Measurements from ENCODE around the gene DAZAP2.

DAZAP2 gene

GRCh38 chr12:51238037-51238509, 553 bp upstream of the DAZAP2 start:
- Histone ChIP-seq H3K79me1 (ENCODE audit: low read length) (peaks cover 2% of the 10 kb centered on the region), H3K36me3 (ENCODE audit: control insufficient read depth, insufficient read depth, low read length) (peaks cover 6% of the 10 kb centered on the region), H3K4me1 (ENCODE audit: control insufficient read depth, low read depth, low read length) (peaks cover 2% of the 10 kb centered on the region), H4K5ac (ENCODE audit: low read length) (peak overlapping the region; percentile 44), H3K27me3 (ENCODE audit: insufficient read depth, low read length, poor library complexity) (no peaks in the 10 kb centered on the region), H3K4ac (ENCODE audit: low read depth, low read length) (peak overlapping the region; percentile 58), H2BK15ac (replicated peaks; ENCODE audit: low read depth) (no peak overlapping the region), H3K79me2 (ENCODE audit: control insufficient read depth, insufficient read depth, low read length) (peaks cover 7% of the 10 kb centered on the region), H2BK5ac (ENCODE audit: low read length) (peak overlapping the region; percentile 18), H2AK5ac (ENCODE audit: low read length) (no peak overlapping the region), H3K23ac (ENCODE audit: low read length) (no peak overlapping the region), H2BK120ac (ENCODE audit: low read depth, low read length) (no peak overlapping the region), H4K8ac (ENCODE audit: low read depth, low read length) (no peak overlapping the region), H3K56ac (ENCODE audit: low read length) (peak overlapping the region; percentile 95), H3K18ac (ENCODE audit: low read length) (peak overlapping the region; percentile 64), H3K27ac (ENCODE audit: low read depth, low read length) (peak overlapping the region; percentile 80), H3K4me3 (ENCODE audit: low read length) (peak overlapping the region; percentile 67), H3K9ac (ENCODE audit: low read length) (peak overlapping the region; percentile 86), H3K4me2 (ENCODE audit: low read length) (peak overlapping the region; percentile 99)
- WGBS (ENCODE audit: extremely low coverage, insufficient coverage, low lambda C conversion rate): no CpG with 5 or more reads among the region's 10 CpGs
- DNase-seq: no peak

GRCh38 chr12:51240971-51241370, 2.3 kb downstream of the DAZAP2 start:
- H3K79me2 ChIP-seq (ENCODE audit: control insufficient read depth, insufficient read depth, low read length): peaks cover 7% of the 10 kb centered on the region
- no peaks in the 10 kb centered on the region for H3K27me3 ChIP-seq (ENCODE audit: insufficient read depth, low read length, poor library complexity)
- H4K5ac ChIP-seq (ENCODE audit: low read length): no peak overlapping the region
- H3K56ac ChIP-seq (ENCODE audit: low read length): no peak overlapping the region
- peaks cover 2% of the 10 kb centered on the region for H3K79me1 ChIP-seq (ENCODE audit: low read length)
- no peak overlapping the region for H3K18ac ChIP-seq (ENCODE audit: low read length)
- H2AK5ac ChIP-seq (ENCODE audit: low read length): no peak overlapping the region
- H4K8ac ChIP-seq (ENCODE audit: low read depth, low read length): no peak overlapping the region
- peaks cover 6% of the 10 kb centered on the region for H3K36me3 ChIP-seq (ENCODE audit: control insufficient read depth, insufficient read depth, low read length)
- no peak overlapping the region for H2BK15ac ChIP-seq (replicated peaks; ENCODE audit: low read depth)
- no CpG with 5 or more reads among the region's 2 CpGs for WGBS (ENCODE audit: extremely low coverage, insufficient coverage, low lambda C conversion rate)
- no peak overlapping the region for H3K4me2 ChIP-seq (ENCODE audit: low read length)
- H3K4ac ChIP-seq (ENCODE audit: low read depth, low read length): no peak overlapping the region
- no peak overlapping the region for H3K4me3 ChIP-seq (ENCODE audit: low read length)
- no peak overlapping the region for H2BK5ac ChIP-seq (ENCODE audit: low read length)
- H3K27ac ChIP-seq (ENCODE audit: low read depth, low read length): no peak overlapping the region
- H3K4me1 ChIP-seq (ENCODE audit: control insufficient read depth, low read depth, low read length): peaks cover 3% of the 10 kb centered on the region
- no peak overlapping the region for H2BK120ac ChIP-seq (ENCODE audit: low read depth, low read length)
- H3K23ac ChIP-seq (ENCODE audit: low read length): no peak overlapping the region
- no peak for DNase-seq
- H3K9ac ChIP-seq (ENCODE audit: low read length): no peak overlapping the region

GRCh38 chr12:51242120-51242519, 3.5 kb downstream of the DAZAP2 start:
- H3K56ac ChIP-seq (ENCODE audit: low read length): no peak overlapping the region
- no peak overlapping the region for H2BK5ac ChIP-seq (ENCODE audit: low read length)
- H3K79me1 ChIP-seq (ENCODE audit: low read length): peaks cover 2% of the 10 kb centered on the region
- no peak overlapping the region for H3K27ac ChIP-seq (ENCODE audit: low read depth, low read length)
- WGBS (ENCODE audit: extremely low coverage, insufficient coverage, low lambda C conversion rate): no CpG with 5 or more reads among the region's 7 CpGs
- H3K36me3 ChIP-seq (ENCODE audit: control insufficient read depth, insufficient read depth, low read length): peaks cover 6% of the 10 kb centered on the region
- no peak for DNase-seq
- H3K23ac ChIP-seq (ENCODE audit: low read length): no peak overlapping the region
- H3K79me2 ChIP-seq (ENCODE audit: control insufficient read depth, insufficient read depth, low read length): peaks cover 7% of the 10 kb centered on the region
- no peaks in the 10 kb centered on the region for H3K27me3 ChIP-seq (ENCODE audit: insufficient read depth, low read length, poor library complexity)
- H2BK15ac ChIP-seq (replicated peaks; ENCODE audit: low read depth): no peak overlapping the region
- no peak overlapping the region for H3K18ac ChIP-seq (ENCODE audit: low read length)
- H3K4ac ChIP-seq (ENCODE audit: low read depth, low read length): no peak overlapping the region
- no peak overlapping the region for H4K8ac ChIP-seq (ENCODE audit: low read depth, low read length)
- peaks cover 6% of the 10 kb centered on the region for H3K4me1 ChIP-seq (ENCODE audit: control insufficient read depth, low read depth, low read length)
- no peak overlapping the region for H4K5ac ChIP-seq (ENCODE audit: low read length)
- no peak overlapping the region for H2BK120ac ChIP-seq (ENCODE audit: low read depth, low read length)
- H3K4me2 ChIP-seq (ENCODE audit: low read length): no peak overlapping the region
- no peak overlapping the region for H3K4me3 ChIP-seq (ENCODE audit: low read length)
- no peak overlapping the region for H2AK5ac ChIP-seq (ENCODE audit: low read length)
- H3K9ac ChIP-seq (ENCODE audit: low read length): no peak overlapping the region

- Histone ChIP-seq H4K5ac (ENCODE audit: low read length) (no peak overlapping the region), H3K27me3 (ENCODE audit: insufficient read depth, low read length, poor library complexity) (no peaks in the 10 kb centered on the region)
- no CpG with 5 or more reads among the region's 7 CpGs for WGBS (ENCODE audit: extremely low coverage, insufficient coverage, low lambda C conversion rate)
Observed at GRCh38 chr12:51242876-51243275, 4.2 kb downstream of the DAZAP2 start.

GRCh38 chr12:51244269-51244668, 5.6 kb downstream of the DAZAP2 start:
- Histone ChIP-seq H3K27me3 (ENCODE audit: insufficient read depth, low read length, poor library complexity) (no peaks in the 10 kb centered on the region), H2BK15ac (replicated peaks; ENCODE audit: low read depth) (no peak overlapping the region), H2BK120ac (ENCODE audit: low read depth, low read length) (no peak overlapping the region), H3K79me2 (ENCODE audit: control insufficient read depth, insufficient read depth, low read length) (peaks cover 7% of the 10 kb centered on the region), H3K9ac (ENCODE audit: low read length) (no peak overlapping the region), H3K56ac (ENCODE audit: low read length) (no peak overlapping the region), H4K8ac (ENCODE audit: low read depth, low read length) (no peak overlapping the region), H3K4ac (ENCODE audit: low read depth, low read length) (no peak overlapping the region), H2AK5ac (ENCODE audit: low read length) (no peak overlapping the region), H3K27ac (ENCODE audit: low read depth, low read length) (no peak overlapping the region), H2BK5ac (ENCODE audit: low read length) (no peak overlapping the region), H4K5ac (ENCODE audit: low read length) (no peak overlapping the region), H3K4me3 (ENCODE audit: low read length) (no peak overlapping the region), H3K4me2 (ENCODE audit: low read length) (no peak overlapping the region), H3K4me1 (ENCODE audit: control insufficient read depth, low read depth, low read length) (peaks cover 8% of the 10 kb centered on the region), H3K23ac (ENCODE audit: low read length) (no peak overlapping the region), H3K18ac (ENCODE audit: low read length) (no peak overlapping the region), H3K79me1 (ENCODE audit: low read length) (peaks cover 2% of the 10 kb centered on the region), H3K36me3 (ENCODE audit: control insufficient read depth, insufficient read depth, low read length) (peaks cover 6% of the 10 kb centered on the region)
- no CpG with 5 or more reads among the region's 4 CpGs for WGBS (ENCODE audit: extremely low coverage, insufficient coverage, low lambda C conversion rate)
- no peak for DNase-seq

More at GRCh38 chr12:51242876-51243275, 4.2 kb downstream of the DAZAP2 start:
- Histone ChIP-seq H3K56ac (ENCODE audit: low read length) (no peak overlapping the region), H3K79me2 (ENCODE audit: control insufficient read depth, insufficient read depth, low read length) (peaks cover 7% of the 10 kb centered on the region), H3K23ac (ENCODE audit: low read length) (no peak overlapping the region), H2AK5ac (ENCODE audit: low read length) (no peak overlapping the region), H3K27ac (ENCODE audit: low read depth, low read length) (no peak overlapping the region), H3K36me3 (ENCODE audit: control insufficient read depth, insufficient read depth, low read length) (peaks cover 6% of the 10 kb centered on the region), H4K8ac (ENCODE audit: low read depth, low read length) (no peak overlapping the region), H2BK5ac (ENCODE audit: low read length) (no peak overlapping the region), H2BK120ac (ENCODE audit: low read depth, low read length) (no peak overlapping the region), H3K4me2 (ENCODE audit: low read length) (no peak overlapping the region), H3K4me1 (ENCODE audit: control insufficient read depth, low read depth, low read length) (peaks cover 8% of the 10 kb centered on the region), H3K4ac (ENCODE audit: low read depth, low read length) (no peak overlapping the region), H3K9ac (ENCODE audit: low read length) (no peak overlapping the region), H3K4me3 (ENCODE audit: low read length) (no peak overlapping the region), H3K79me1 (ENCODE audit: low read length) (peaks cover 2% of the 10 kb centered on the region), H3K18ac (ENCODE audit: low read length) (no peak overlapping the region), H2BK15ac (replicated peaks; ENCODE audit: low read depth) (no peak overlapping the region)
- DNase-seq: no peak
